MCF 10A (cell line): Measurements from ENCODE around the gene NUP43. TPM values are rescaled to one million over a fixed set of nuclear protein-coding genes. Genes with fewer than 3 reads are reported as not detected.
A peak's percentile ranks its signal among the peaks of the same experiment; 100 is the strongest.
"Not testable (repeated sequence)": the region's sequence is repeated elsewhere in the genome, so short reads cannot be mapped to it uniquely, and the experiment has no call there.

Source experiments
- BruUV-seq: library from RNA; stranded (reverse); fragments of 400-500 nt; replicated peaks from 2 replicates; lab custom pipeline; 2021; lab: Mats Ljungman, UMichigan
- CTCF ChIA-PET: fragments of 300-600 bp; sonication (Branson Sonifier 250); formaldehyde crosslinking; extraction: SDS; loops from one replicate; lab custom pipeline; 2021; ENCODE audit warnings: antibody characterized with exemption, inconsistent platforms; lab: Yijun Ruan, JAX
- POLR2A ChIA-PET: fragments of 300-600, 350-650 bp; sonication (Branson Sonifier 250); formaldehyde crosslinking; extraction: SDS; loops from one replicate; lab custom pipeline; 2020; ENCODE audit warnings: antibody characterized with exemption, inconsistent platforms; lab: Yijun Ruan, JAX
- DNase-seq: peaks from one replicate; pipeline ENCODE4 v3.0.0-alpha.2; 2018; ENCODE audit not compliant: unreplicated experiment
- H3K27ac Mint-ChIP-seq: one replicate; pipeline ENCODE4 v1.8.0; 2022; ENCODE audit warnings: mild to moderate bottlenecking, low read depth, mixed read lengths; ENCODE audit not compliant: unreplicated experiment
- H3K27me3 Mint-ChIP-seq: one replicate; pipeline ENCODE4 v1.8.0; 2022; ENCODE audit warnings: mixed read lengths; ENCODE audit not compliant: insufficient read depth, unreplicated experiment
- H3K36me3 Mint-ChIP-seq: one replicate; pipeline ENCODE4 v1.8.0; 2022; ENCODE audit warnings: mild to moderate bottlenecking, moderate library complexity, mixed read lengths; ENCODE audit not compliant: insufficient read depth, unreplicated experiment
- H3K4me1 Mint-ChIP-seq: one replicate; pipeline ENCODE4 v1.8.0; 2022; ENCODE audit warnings: mixed read lengths; ENCODE audit not compliant: insufficient read depth, unreplicated experiment
- H3K4me3 Mint-ChIP-seq: one replicate; pipeline ENCODE4 v1.8.0; 2022; ENCODE audit warnings: mild to moderate bottlenecking, moderate library complexity, mixed read lengths; ENCODE audit not compliant: unreplicated experiment
- H3K9me3 Mint-ChIP-seq: one replicate; pipeline ENCODE4 v1.8.0; 2022; ENCODE audit warnings: mixed read lengths; ENCODE audit not compliant: unreplicated experiment
- CTCF ChIP-seq: fragments of 200-600 bp; IDR thresholded peaks from one replicate; pipeline ENCODE4 v1.8.0; 2022; ENCODE audit warnings: antibody characterized with exemption, mild to moderate bottlenecking; ENCODE audit not compliant: unreplicated experiment
- intact Hi-C: fragments of 100-400 bp; cut with micrococcal nuclease; formaldehyde crosslinking; loops from 2 replicates; pipeline ENCODE4 v1.14.1; 2022
- total RNA-seq: library from RNA; stranded (reverse); gene quantifications from 2 replicates; pipeline ENCODE4 v1.2.3, GENCODE V29; 2022

Gene NUP43
- total RNA-seq, 1 experiment from 2014 or later = 50.5 TPM

- no peak for TF ChIP-seq CTCF
- ChIA-PET POLR2A (interaction anchor here (0.6 to 3.4 kb wide), 3 partner anchors 9 to 74 kb away, joined by 4 to 17 read pairs (median 7); partner anchors contain the start of gene PCMT1), CTCF (no interaction called here)
- Mint-ChIP-seq H3K9me3 (no peaks in the 10 kb centered on the region), H3K4me3 (no peak overlapping the region), H3K36me3 (peaks cover 27% of the 10 kb centered on the region), H3K27ac (no peak overlapping the region), H3K4me1 (peaks cover 32% of the 10 kb centered on the region), H3K27me3 (no peaks in the 10 kb centered on the region)
- intact Hi-C loops = no loop called here
- no peak for DNase-seq
- BruUV-seq = no TSS peak
Measured at GRCh38 chr6:149761438-149761837, 15.1 kb upstream of the NUP43 start.

- CTCF ChIA-PET = interaction anchor here (0.6 to 1.5 kb wide), 3 partner anchors 9 to 252 kb away, joined by 3 to 5 read pairs (median 4); partner anchors contain the start of gene NUP43
Measured at GRCh38 chr6:149756261-149756636, 9.9 kb upstream of the NUP43 start.

GRCh38 chr6:149755300-149756260, 9.3 kb upstream of the NUP43 start:
- ChIA-PET CTCF (interaction anchor here (0.6 kb wide), 1 partner anchor 253 kb away, joined by 4 read pairs; no protein-coding TSS in a partner anchor), POLR2A (interaction anchor here (1.0 to 1.3 kb wide), 3 partner anchors 10 to 101 kb away, joined by 3 to 6 read pairs (median 4); no protein-coding TSS in a partner anchor)
- Mint-ChIP-seq H3K36me3 (peaks cover 36% of the 10 kb centered on the region), H3K9me3 (no peaks in the 10 kb centered on the region), H3K4me3 (no peak overlapping the region), H3K27ac (peak overlapping the region; percentile 81), H3K4me1 (peaks cover 16% of the 10 kb centered on the region), H3K27me3 (no peaks in the 10 kb centered on the region)
- no peak for DNase-seq
- no TSS peak for BruUV-seq
- intact Hi-C loops = no loop called here
- no peak for TF ChIP-seq CTCF

More at GRCh38 chr6:149756261-149756636, 9.9 kb upstream of the NUP43 start:
- H3K27me3 Mint-ChIP-seq = no peaks in the 10 kb centered on the region
- peaks cover 37% of the 10 kb centered on the region for H3K36me3 Mint-ChIP-seq
- intact Hi-C loops = no loop called here
- peaks cover 23% of the 10 kb centered on the region for H3K4me1 Mint-ChIP-seq
- DNase-seq = no peak
- POLR2A ChIA-PET = interaction anchor here (0.9 to 1.3 kb wide), 4 partner anchors 10 to 100 kb away, joined by 3 to 6 read pairs (median 4); no protein-coding TSS in a partner anchor
- TF ChIP-seq CTCF = no peak
- BruUV-seq = no TSS peak
- H3K4me3 Mint-ChIP-seq = no peak overlapping the region
- H3K27ac Mint-ChIP-seq = peak overlapping the region; percentile 81
- no peaks in the 10 kb centered on the region for H3K9me3 Mint-ChIP-seq

GRCh38 chr6:149754548-149754947, 8.2 kb upstream of the NUP43 start:
- ChIA-PET POLR2A (interaction anchor here (0.5 kb wide), 1 partner anchor 11 kb away, joined by 5 read pairs; no protein-coding TSS in a partner anchor), CTCF (interaction anchor here (1.0 kb wide), 1 partner anchor 12 kb away, joined by 3 read pairs; no protein-coding TSS in a partner anchor)
- no peak overlapping the region for H3K4me3 Mint-ChIP-seq
- peak overlapping the region; percentile 81 for H3K27ac Mint-ChIP-seq
- no peaks in the 10 kb centered on the region for H3K27me3 Mint-ChIP-seq
- H3K36me3 Mint-ChIP-seq = peaks cover 27% of the 10 kb centered on the region
- TF ChIP-seq CTCF = no peak
- H3K4me1 Mint-ChIP-seq = peaks cover 9% of the 10 kb centered on the region
- H3K9me3 Mint-ChIP-seq = no peaks in the 10 kb centered on the region
- DNase-seq = no peak
- intact Hi-C loops = no loop called here
- BruUV-seq = no TSS peak

- not testable (repeated sequence) for H3K4me3 Mint-ChIP-seq, H3K27me3 Mint-ChIP-seq, H3K4me1 Mint-ChIP-seq, BruUV-seq, H3K9me3 Mint-ChIP-seq, DNase-seq
- POLR2A ChIA-PET = interaction anchor here (0.6 to 2.3 kb wide), 10 partner anchors 8 to 1640 kb away, joined by 3 to 24 read pairs (median 6); partner anchors contain the start of genes KATNA1 and LATS1
- H3K36me3 Mint-ChIP-seq = peaks cover 21% of the 10 kb centered on the region
- H3K27ac Mint-ChIP-seq = peak overlapping the region; percentile 27
- CTCF ChIA-PET = interaction anchor here (0.6 to 0.9 kb wide), 3 partner anchors 10 to 608 kb away, joined by 3 to 8 read pairs (median 3); no protein-coding TSS in a partner anchor
- intact Hi-C loops = loop anchor here (2.0 kb wide), 1 partner anchor 13 kb away; no protein-coding TSS in a partner anchor
Measured at GRCh38 chr6:149753374-149753637, 7.0 kb upstream of the NUP43 start.
